ENCODE results near the gene SYT10.

- TF ChIP-seq GATA2 (IDR thresholded peaks at IDR 0.05; ENCODE audit: low read depth, low read length) (no peak), GATA3 (IDR thresholded peaks at IDR 0.05; ENCODE audit: low read depth, low read length) (no peak)
Measured at GRCh38 chr12:33330940-33331339, 108.7 kb downstream of the SYT10 start.

Data from SH-SY5Y (cell line).